Activated CD8-positive, alpha-beta memory T cell treated with anti-CD3 and anti-CD28 coated beads for 36 hours (primary cell): ENCODE measurements around the gene SPATA1. TPM values are rescaled to one million over a fixed set of nuclear protein-coding genes. Genes with fewer than 3 reads are reported as not detected.

ENCODE experiments used
- CTCF ChIA-PET: fragments of 350-600 bp; sonication (Branson Sonifier 250); formaldehyde crosslinking; loops from one replicate; lab custom pipeline; 2021; ENCODE audit warnings: antibody characterized with exemption; lab: Charles Lee
- POLR2A ChIA-PET: fragments of 350-600 bp; sonication (Branson Sonifier 250); formaldehyde crosslinking; loops from one replicate; lab custom pipeline; 2021; ENCODE audit warnings: antibody characterized with exemption; lab: Charles Lee
- total RNA-seq, 2 experiments: library from RNA; stranded (reverse); gene quantifications; one replicate each; pipeline ENCODE4 v1.2.3, GENCODE V29; 2021

The SPATA1 gene
- total RNA-seq, 2 experiments from 2014 or later: 0.71 to 0.95 TPM

GRCh38 chr1:84611091-84611490, 104.9 kb downstream of the SPATA1 start:
- ChIA-PET CTCF (interaction anchor here (1.6 kb wide), 1 partner anchor 9 kb away, joined by 4 read pairs; no protein-coding TSS in a partner anchor), POLR2A (interaction anchor here (0.8 kb wide), 1 partner anchor 37 kb away, joined by 3 read pairs; no protein-coding TSS in a partner anchor)

DNA sequence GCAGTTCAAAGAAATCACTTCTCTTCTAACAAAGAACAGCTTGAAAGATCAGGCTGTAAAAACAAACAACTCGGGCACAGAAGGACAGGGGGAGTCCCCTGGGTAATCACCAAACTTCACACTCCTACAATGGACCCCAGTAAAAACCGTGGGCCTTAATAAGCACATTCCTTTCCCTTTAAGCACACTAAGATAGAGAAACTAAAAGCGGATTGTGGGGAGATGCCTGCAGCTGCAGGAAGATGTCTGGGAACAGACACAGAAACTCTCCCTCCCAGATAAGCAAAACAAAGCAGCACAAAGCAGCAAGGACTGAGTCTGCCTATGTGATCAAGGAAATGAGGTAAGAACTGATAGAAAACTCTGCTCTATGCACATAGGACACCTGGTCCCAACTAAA, 105.6 kb downstream of the SPATA1 start:
- CTCF ChIA-PET: interaction anchor here (1.6 kb wide), 1 partner anchor 8 kb away, joined by 4 read pairs; no protein-coding TSS in a partner anchor

DNA sequence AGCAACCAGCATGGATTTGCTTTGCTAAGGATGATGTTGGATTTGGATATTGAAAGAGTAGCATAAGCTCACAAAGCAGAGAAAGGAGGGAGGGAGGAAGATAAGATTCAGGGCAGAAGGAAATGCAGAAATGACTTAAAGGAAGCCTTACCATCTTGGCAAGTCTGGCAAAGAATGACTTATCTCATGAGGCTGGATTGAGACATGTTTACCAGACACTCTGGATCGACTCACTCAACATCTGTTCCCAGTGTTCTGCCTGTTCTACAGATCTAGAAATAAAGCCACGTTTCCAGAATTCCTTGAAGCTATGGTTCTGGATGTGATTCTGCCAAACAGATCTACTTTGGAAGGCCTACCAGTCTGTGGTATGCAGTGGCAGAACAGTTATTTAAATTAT, 106.8 kb downstream of the SPATA1 start:
- ChIA-PET CTCF (no interaction called here), POLR2A (no interaction called here)

More for the DNA sequence above, 105.6 kb downstream of the SPATA1 start:
- POLR2A ChIA-PET: no interaction called here

- ChIA-PET CTCF (no interaction called here), POLR2A (no interaction called here)
Measured at GRCh38 chr1:84613887-84614286, 107.7 kb downstream of the SPATA1 start.

DNA sequence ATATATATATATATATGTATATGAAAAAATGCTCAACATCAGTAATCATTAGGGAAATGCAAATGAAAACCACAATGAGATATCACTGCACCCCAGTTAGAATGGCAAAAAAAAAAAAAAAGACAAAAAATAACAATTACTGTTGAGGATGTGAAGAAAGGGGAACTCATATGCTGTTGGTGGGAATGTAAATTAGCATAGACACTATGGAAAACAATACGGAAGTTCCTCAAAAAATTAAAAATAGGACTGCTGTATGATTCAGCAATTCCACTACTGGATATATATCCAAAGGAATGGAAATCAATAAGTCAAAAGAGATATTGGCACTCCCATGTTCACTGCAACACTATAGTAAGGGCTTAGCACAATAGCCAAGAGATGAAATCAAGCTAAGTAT, 109.6 kb downstream of the SPATA1 start:
- POLR2A ChIA-PET: no interaction called here
- CTCF ChIA-PET: interaction anchor here (0.7 kb wide), 1 partner anchor 463 kb away, joined by 3 read pairs; no protein-coding TSS in a partner anchor

Other genes with a start within 250 kb of the SPATA1 start
- under 1 TPM; 0.59 to 0.80 TPM for gene SAMD13, start 204.7 kb upstream of the SPATA1 start, total RNA-seq
- not detected for gene DNASE2B, start 107.9 kb upstream of the SPATA1 start, total RNA-seq
- 10 to 100 TPM; 60.2 to 62.4 TPM for gene RPF1, start 27.1 kb upstream of the SPATA1 start, total RNA-seq
- 100 to 1,000 TPM; 120 to 128 TPM for gene GNG5, start 195 bp downstream of the SPATA1 start, total RNA-seq
- gene CTBS, start 68.1 kb downstream of the SPATA1 start, total RNA-seq: 1 to 10 TPM; 8.3 to 8.5 TPM
- 10 to 100 TPM in 1 of 2 experiments, 1 to 10 TPM in 1; 9.4 to 12.3 TPM for gene SSX2IP, start 184.1 kb downstream of the SPATA1 start, total RNA-seq